ENCODE data around the gene IQGAP2. TPM values are rescaled to one million over a fixed set of nuclear protein-coding genes. Genes with fewer than 3 reads are reported as not detected.

The IQGAP2 gene
- total and polyA plus RNA-seq, 5 donors: 3.0 to 9.2 (median 6.2) TPM

DNA sequence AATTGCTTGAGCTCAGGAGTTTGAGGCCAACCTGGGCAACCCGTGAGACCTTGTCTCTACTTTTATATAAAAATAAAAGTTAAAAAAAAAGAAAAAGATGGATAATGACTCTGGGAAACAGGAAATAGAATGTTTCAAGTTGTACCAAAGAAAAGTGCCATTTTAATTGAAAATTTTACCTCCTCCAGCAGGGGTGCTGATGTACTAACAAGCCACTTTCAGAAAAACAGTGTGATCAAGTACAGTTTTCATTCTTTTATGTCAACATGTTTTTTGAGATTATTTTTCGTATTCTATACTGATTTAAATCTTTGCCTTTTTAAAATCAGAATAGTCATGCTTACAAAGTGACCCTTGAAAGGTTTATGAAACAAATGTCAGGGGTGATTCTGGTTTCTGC lies 343.6 kb downstream of the IQGAP2 start:
- Histone ChIP-seq H3K27ac (ENCODE audit: low read length) (no peak overlapping the region), H3K4me3 (ENCODE audit: low read length) (no peak overlapping the region), H3K27me3 (ENCODE audit: control insufficient read depth, insufficient read depth) (no peaks in the 10 kb centered on the region), H3K9me3 (ENCODE audit: control insufficient read depth, low read length) (no peaks in the 10 kb centered on the region), H3K4me1 (ENCODE audit: control insufficient read depth, insufficient read depth, low read length) (no peaks in the 10 kb centered on the region)
- WGBS: 81% methylated on average over 2 of the region's 2 CpGs
- ATAC-seq (no peak), DNase-seq (no peak)
- intact Hi-C loops (cut with DNase I): no loop called here

DNA sequence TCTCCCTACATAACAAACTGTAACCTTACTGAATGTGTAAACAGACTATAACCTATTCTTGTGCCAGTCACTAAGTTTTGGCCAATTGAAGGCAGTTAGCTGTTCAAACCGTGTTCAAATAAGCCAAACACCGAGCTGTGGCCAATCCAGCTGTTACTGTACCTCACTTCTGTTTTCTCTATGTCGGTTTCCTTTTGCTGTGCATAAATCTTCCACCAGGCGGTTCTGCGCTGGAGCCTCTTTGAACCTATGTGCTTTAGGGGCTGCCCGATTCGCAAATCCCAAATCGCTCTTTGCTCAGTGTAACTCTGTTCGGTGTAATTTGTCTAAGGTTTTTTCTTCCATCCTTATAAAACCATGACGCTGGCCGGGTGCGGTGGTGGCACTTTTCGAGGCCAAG lies 344.6 kb downstream of the IQGAP2 start:
- Histone ChIP-seq H3K9me3 (ENCODE audit: control insufficient read depth, low read length) (no peaks in the 10 kb centered on the region), H3K27me3 (ENCODE audit: control insufficient read depth, insufficient read depth) (no peaks in the 10 kb centered on the region), H3K4me3 (ENCODE audit: low read length) (no peak overlapping the region), H3K27ac (ENCODE audit: low read length) (no peak overlapping the region), H3K4me1 (ENCODE audit: control insufficient read depth, insufficient read depth, low read length) (no peaks in the 10 kb centered on the region)
- DNase-seq (no peak), ATAC-seq (no peak)
- 91% methylated on average over 13 of the region's 13 CpGs for WGBS
- intact Hi-C loops (cut with DNase I): no loop called here

DNA sequence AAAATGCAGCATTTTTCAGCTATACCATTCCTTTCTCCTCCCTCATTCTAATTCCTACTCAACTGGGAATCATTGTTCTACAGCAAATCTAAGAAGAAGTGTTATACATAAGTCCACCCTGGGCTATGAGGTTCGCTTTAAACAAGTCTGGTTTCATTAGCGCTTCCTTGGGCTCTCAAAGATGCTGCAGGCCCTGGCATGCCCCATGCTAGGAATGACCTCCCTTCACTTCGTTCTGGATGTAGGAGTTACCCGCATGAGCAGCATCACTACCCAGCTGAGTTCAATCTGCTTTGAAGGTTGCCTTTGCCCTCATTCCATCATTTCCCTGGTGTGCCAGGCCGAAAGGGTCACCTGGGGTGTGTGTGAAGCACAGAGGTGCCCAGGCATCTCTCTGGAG lies 348.2 kb downstream of the IQGAP2 start:
- 95% methylated on average over 5 of the region's 5 CpGs for WGBS
- H3K27ac ChIP-seq (ENCODE audit: low read length): no peak overlapping the region
- intact Hi-C loops (cut with DNase I): loop anchor here in 1 of 4 donors (5.0 kb wide), 1 partner anchor 581 kb away; no protein-coding TSS in a partner anchor
- H3K9me3 ChIP-seq (ENCODE audit: control insufficient read depth, low read length): no peaks in the 10 kb centered on the region
- H3K4me3 ChIP-seq (ENCODE audit: low read length): no peak overlapping the region
- no peaks in the 10 kb centered on the region for H3K27me3 ChIP-seq (ENCODE audit: control insufficient read depth, insufficient read depth)
- no peaks in the 10 kb centered on the region for H3K4me1 ChIP-seq (ENCODE audit: control insufficient read depth, insufficient read depth, low read length)
- ATAC-seq (no peak), DNase-seq (no peak)

DNA sequence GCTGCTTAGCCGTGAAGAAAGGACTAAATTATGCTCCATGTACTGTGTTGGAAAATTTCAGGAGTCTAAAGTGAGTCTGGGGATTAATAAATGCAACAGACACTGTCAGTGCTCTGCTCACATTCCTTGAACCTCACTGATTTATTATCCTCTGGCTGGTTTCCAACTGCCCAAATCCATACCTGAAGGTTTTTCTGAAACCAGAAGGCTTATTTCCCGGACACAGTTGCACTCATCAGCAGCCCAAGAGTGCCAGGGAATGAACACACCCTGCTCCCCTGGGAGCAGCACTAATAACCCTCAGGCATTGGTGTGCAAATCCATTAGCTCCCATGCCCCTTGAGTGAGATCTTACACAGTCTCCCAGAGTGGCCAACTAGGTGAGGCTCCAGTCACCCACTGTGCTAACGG lies 351.6 kb downstream of the IQGAP2 start:
- Histone ChIP-seq H3K9me3 (ENCODE audit: control insufficient read depth, low read length) (no peaks in the 10 kb centered on the region), H3K27me3 (ENCODE audit: control insufficient read depth, insufficient read depth) (no peaks in the 10 kb centered on the region), H3K27ac (ENCODE audit: low read length) (no peak overlapping the region), H3K4me1 (ENCODE audit: control insufficient read depth, insufficient read depth, low read length) (no peaks in the 10 kb centered on the region), H3K4me3 (ENCODE audit: low read length) (no peak overlapping the region)
- ATAC-seq (no peak), DNase-seq (no peak)
- 87% methylated on average over 3 of the region's 3 CpGs for WGBS
- intact Hi-C loops (cut with DNase I): loop anchor here in 1 of 4 donors (5.0 kb wide), 1 partner anchor 578 kb away; no protein-coding TSS in a partner anchor

DNA sequence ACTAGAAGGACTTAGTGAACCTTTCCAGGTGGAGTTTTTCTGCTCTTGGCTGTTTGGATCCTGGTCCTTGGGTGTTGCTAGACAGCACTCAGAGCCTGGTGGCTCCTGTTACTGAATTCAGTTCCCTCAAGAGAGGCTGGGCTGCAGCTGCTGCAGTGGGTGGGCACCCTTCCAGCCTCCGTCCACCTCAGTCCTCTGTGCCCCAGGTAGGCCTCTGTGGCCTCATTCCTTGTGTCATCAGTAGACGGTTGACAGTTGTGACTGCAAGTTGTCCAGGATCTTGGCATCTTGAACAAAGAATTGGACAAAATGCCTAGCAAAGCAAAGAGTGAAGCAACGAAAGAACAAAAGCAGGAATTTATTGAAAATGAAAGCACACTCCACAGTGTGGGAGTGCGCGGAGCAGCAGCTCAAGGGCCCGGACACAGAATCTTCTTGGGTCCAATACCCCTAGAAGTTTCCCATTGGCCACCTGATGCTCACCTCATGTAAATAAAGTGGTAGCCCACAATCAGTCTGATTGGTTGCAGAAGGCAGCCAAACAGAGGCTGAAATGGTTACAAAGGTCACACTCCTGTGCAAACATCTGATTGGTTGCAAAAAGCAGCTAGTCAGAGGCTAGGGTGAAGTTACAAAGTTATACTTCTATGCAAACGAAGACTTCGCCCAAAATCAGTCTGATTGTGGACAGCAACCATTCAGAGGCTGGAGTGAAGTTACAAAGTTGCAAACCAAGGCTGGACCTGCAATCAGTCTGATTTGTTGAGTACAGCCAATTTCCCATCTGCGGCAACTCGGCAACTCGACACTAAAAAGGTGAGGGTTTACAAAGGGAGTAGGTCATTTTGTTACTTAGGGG lies 352.9 kb downstream of the IQGAP2 start:
- WGBS: 91% methylated on average over 11 of the region's 11 CpGs
- Histone ChIP-seq H3K9me3 (ENCODE audit: control insufficient read depth, low read length) (no peaks in the 10 kb centered on the region), H3K27me3 (ENCODE audit: control insufficient read depth, insufficient read depth) (no peaks in the 10 kb centered on the region), H3K4me3 (ENCODE audit: low read length) (no peak overlapping the region), H3K4me1 (ENCODE audit: control insufficient read depth, insufficient read depth, low read length) (no peaks in the 10 kb centered on the region), H3K27ac (ENCODE audit: low read length) (no peak overlapping the region)
- intact Hi-C loops (cut with DNase I): no loop called here
- no peak for ATAC-seq
- DNase-seq: no peak

DNA sequence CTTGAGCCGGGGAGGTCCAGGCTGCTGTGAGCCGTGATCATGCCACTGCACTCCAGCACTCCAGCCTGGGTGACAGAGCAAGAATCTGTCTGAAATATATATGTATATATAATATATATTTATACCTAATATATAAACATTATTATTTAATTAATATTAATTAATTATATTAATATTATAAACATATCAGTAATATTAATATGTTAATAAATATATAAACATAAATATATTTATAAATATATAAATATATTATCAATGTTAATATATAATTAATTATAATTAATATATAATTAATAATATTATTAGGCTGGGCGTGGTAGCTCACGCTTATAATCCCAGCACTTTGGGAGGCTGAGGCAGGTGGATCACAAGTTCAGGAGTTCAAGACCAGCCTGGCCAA lies 354.0 kb downstream of the IQGAP2 start:
- no peaks in the 10 kb centered on the region for H3K9me3 ChIP-seq (ENCODE audit: control insufficient read depth, low read length)
- H3K4me3 ChIP-seq (ENCODE audit: low read length): no peak overlapping the region
- 96% methylated on average over 4 of the region's 4 CpGs for WGBS
- H3K27ac ChIP-seq (ENCODE audit: low read length): no peak overlapping the region
- no peaks in the 10 kb centered on the region for H3K27me3 ChIP-seq (ENCODE audit: control insufficient read depth, insufficient read depth)
- DNase-seq: no peak
- H3K4me1 ChIP-seq (ENCODE audit: control insufficient read depth, insufficient read depth, low read length): no peaks in the 10 kb centered on the region
- intact Hi-C loops (cut with DNase I): no loop called here
- no peak for ATAC-seq

Other genes starting within 250 kb of the IQGAP2 start
- 1 to 10 TPM in 1 of 4 donors, under 1 TPM in 3; 0.11 to 1.4 (median 0.32) TPM for gene F2RL2, start 220.1 kb downstream of the IQGAP2 start, total RNA-seq
- gene F2RL2, start 220.1 kb downstream of the IQGAP2 start, polyA plus RNA-seq: 0.11 TPM